Endothelial cell of hepatic sinusoid (primary cell): ENCODE measurements around the gene NCOA3.
"Not testable (repeated sequence)": the region's sequence is repeated elsewhere in the genome, so short reads cannot be mapped to it uniquely, and the experiment has no call there.

Experiments
- in situ Hi-C: cut with HindIII; loops from 2 replicates; pipeline ENCODE4 v1.10.0; 2017; ENCODE audit warnings: low sequenced_read_pairs

Gene NCOA3

DNA sequence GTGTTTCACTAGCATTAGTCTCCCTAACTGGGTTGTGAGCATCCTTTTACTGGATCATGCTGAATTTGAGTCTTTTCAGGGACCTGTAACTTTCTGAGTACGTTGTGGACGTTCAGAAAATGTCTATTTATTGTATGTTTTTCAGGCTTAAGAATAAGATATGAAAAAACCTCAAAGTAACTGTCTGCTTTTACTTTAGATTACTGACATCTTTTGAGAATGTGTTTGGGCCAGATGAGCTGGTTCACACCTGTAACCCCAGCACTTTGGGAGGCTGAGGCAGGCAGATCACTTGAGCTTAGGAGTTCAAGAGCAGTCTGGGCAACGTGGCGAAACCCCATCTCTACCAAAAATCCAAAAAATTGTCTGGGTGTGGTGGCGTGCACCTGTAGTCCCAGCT is 32.7 kb downstream of the NCOA3 start:
- in situ Hi-C loops = no loop called here

DNA sequence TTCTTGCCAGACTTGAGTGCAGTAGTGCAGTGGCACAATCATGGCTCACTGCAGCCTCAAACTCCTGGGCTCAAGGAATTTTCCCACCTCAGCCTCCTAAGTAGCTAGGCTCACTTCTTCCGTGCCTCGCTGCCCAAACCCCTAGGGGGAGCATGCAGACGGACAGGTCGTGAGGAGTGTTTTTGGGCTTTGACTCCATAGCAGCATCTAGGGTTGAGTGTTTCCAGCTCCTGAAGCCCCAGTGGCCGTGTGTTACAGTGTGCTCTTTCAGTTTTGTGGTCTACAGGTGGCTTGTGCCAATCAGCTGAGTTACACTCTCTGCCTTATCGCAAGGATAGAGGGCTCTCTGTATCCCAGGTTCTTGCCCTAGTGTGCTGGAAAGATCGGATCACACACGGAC is 33.4 kb downstream of the NCOA3 start:
- in situ Hi-C loops = no loop called here

DNA sequence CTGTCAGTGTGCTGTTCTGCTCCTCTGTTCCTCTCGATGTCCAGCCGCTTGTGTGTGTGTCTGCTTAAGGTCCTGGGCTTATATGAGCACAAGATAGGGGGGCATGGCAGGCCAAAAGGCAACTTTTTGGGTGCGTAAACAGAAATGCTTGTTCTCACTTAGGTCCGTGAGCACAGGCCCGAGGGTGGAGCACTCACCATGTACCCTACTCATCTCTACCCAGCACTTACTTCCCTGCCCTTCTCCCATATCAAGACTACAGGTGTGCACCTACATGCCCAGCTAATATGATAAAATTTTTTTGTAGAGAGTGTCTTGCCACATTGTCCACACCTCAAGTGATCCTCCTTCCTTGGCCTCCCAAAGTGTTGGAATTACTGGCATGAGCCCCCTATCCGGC is 34.3 kb downstream of the NCOA3 start:
- in situ Hi-C loops = no loop called here

DNA sequence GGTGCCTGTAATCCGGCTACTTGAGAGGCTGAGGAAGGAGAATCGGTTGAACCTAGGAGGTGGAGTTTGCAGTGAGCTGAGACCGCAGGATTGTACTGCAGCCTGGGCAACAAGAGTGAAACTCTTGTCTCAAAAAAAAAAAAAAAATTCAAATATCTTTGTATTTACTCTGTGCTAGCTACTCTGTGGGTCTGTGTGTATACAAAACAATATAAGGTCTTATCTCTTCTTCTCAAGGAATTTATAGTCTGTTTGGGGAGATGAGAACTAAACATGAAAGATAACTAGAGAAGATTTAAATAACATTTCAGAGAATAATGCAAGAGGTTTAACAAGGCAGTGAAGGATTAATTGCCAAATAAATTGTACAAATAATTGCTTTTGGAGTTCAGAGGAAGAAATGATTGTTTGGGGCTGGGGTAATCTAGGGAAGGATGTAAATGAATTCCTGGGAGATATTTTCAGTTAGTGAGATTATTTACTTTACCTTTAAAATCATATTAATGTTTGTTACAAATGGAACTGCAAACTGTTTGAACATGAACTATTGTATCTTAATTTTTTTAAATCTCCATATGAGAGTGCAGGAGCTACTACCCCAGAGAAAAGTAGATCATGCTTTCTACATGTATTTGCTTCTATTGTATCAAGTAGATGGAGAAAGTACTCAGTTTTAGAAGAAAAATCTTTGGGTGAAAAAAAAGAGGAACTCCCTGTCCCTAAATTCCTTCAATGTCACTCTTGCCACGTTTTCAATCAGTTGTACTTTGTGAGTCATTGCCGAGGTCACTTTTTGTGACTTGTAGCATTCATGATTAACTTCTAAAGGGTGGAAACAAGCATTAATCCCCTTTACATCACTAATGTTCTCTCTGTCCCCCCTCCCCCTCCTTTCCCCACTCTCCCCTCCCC is 39.0 kb downstream of the NCOA3 start:
- in situ Hi-C loops = no loop called here

DNA sequence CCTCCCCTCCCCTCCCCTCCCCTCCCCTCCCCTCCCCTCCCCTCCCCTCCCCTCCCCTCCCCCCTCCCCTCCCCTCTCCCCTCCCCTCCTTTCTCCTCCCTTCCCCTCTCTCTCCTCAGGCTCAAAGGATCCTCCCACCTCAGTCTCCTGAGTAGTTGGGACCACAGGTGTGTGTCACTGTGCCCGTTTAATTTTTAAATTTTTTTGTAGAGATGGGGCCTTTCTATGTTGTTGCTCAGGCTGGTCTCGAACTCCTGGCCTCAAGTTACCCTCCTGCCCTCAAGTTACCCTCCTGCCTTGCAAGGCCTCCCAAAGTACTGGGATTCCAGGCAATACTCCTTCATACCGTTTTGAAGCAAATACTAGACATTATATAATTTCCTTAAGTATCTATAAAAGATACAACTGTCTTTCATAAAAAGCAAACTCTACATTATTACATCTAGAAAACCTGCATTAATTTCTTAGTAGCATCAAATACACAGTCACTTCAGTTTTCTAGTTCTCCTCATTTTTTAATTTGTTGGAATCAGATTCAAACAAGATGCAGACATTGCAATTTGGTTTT is 39.8 kb downstream of the NCOA3 start:
- in situ Hi-C loops = no loop called here

DNA sequence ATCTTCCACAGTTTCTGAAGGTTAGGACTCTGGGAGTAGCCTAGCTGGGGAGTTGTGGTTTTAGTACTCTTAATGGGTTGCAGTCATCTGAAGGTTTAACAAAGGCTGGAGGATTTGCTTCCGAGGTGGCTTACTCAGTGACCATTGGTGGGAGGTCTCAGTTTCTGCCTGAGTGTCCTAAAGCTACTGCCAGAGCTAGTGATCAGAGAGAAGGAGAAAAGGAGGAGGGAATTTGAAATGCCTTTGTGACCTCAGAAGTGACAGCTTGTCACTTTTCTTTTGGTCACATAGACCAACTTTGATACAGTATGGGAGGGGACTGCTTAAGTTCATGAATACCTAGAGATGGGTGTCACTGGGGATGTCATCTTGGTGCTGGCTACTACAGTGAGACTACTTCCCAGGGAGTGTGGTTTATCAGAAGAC is 41.3 kb downstream of the NCOA3 start:
- in situ Hi-C loops = no loop called here

DNA sequence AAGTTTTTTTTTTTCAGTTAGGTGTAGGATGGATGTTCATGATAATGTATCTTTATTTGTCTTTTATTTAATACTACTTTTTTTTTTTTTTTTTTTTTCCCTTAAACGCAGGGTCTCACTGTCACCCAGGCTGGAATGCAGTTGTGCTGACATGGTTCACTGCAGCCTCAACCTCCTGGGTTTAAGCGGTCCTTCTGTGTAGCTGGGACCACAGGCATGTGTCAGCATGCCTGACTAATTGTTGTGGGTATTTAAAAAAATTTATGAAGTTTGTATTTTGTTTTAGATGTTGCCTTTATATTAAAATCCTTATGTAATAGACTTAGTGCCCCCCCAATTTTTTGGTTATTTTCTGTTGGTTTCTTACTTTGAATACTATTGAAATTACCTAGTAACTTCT is 42.6 kb downstream of the NCOA3 start:
- in situ Hi-C loops = no loop called here

DNA sequence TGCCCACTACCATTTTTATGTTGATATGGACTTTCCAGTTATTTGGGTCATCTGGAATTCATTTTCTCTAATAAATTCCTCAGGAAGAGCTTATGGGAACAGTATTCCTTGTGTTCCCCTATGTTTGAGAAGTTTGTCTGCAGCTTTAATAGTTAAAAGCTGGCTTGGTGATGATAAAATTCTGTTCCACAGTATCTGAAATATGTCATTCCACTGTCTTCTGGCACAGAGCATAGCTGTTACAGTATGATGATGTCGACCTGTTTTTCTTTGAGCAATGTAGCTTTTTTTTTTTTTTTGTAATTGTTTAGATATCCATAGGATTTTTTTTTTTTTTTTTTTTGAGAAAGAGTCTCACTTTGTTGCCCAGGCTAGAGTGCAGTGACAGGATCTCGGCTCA is 43.2 kb downstream of the NCOA3 start:
- in situ Hi-C loops = no loop called here

DNA sequence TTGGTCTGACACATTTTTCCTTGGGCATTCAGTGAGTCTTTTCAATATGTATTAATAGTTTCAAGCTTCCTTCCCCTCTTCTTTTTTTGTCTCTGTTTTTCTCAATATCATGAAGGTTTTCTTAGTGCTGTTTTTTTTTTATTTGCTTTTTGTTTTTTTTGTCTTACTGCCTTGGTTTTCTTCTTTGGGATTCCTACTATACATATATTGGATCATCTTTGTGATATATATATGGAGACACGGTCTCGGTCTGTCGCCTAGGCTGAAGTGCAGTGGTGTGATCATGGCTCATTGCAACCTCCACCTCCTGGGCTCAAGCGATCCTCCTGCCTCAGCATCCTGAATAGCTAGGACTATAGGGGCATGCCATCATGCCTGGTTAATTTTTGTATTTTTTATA is 43.8 kb downstream of the NCOA3 start:
- in situ Hi-C loops = no loop called here

DNA sequence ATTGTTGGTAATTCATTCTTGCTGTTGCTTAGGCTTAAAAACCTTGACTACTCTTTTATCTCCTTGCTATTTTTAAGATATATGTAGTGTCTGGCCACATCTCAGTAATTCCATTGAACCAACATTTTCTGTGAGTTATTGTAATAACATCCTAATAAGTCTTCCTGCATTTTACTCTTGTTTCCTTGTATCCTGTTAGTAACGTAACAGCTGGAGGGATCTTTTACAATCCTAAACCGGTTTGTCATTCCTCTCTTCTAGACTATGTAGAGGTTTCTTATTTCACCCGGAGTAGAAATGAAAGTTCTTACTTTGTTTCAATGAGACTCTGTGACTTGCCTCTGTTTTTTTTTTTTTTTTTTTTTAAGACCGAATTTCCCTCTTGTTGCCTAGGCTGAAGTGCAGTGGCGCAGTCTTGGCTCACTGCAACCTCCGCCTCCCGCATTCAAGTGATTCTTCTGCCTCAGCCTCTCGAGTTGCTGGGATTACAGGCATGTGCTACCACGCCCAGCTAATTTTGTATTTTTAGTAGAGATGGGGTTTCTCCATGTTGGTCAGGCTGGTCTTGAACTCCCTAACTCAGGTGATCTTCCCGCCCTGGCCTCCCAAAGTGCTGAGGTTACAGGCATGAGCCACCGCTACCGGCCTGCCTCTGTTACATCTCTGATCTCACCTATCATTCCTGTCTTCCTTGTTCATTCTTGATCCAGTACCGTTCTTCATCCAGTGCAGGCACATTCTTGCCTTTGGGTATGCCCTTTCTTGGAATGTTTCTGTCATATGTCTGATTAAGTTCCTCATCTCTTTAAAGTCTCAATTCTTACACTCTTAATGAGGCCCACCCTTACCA is 44.7 kb downstream of the NCOA3 start:
- in situ Hi-C loops = no loop called here

DNA sequence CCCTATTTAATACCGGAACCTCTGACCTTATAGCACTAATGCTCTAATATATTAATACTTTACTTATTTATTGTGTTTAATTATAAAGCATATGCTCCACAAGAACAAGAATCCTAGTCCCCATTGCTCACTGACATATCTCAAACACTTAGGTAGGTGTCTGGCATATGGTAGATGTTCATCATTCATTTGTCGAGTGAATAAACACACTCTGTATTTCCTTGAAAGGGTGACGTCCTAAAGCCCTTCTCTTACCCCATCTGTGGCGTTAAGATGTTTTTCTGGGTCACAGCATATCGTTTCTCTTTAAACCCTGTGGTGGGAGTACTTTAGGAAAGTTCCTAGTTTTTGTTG is 45.3 kb downstream of the NCOA3 start:
- in situ Hi-C loops = no loop called here

DNA sequence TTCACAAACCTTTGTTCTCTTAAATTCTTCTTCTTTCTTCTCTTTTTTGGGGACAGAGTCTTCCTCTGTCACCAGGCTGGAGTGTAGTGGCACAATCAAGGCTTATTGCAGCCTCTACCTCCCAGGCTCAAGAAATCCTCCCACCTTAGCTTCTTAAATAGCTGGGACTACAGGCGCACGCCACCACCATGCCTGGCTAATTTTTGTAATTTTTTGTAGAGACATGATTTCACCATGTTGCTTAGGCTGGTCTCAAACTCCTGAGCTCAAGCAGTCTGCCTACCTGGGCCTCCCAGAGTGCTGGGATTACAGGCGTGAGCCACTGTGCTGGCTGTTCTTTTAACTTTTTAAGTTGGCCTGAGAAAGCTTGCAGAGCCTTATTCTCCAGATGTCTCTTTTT is 48.0 kb downstream of the NCOA3 start:
- in situ Hi-C loops = no loop called here

DNA sequence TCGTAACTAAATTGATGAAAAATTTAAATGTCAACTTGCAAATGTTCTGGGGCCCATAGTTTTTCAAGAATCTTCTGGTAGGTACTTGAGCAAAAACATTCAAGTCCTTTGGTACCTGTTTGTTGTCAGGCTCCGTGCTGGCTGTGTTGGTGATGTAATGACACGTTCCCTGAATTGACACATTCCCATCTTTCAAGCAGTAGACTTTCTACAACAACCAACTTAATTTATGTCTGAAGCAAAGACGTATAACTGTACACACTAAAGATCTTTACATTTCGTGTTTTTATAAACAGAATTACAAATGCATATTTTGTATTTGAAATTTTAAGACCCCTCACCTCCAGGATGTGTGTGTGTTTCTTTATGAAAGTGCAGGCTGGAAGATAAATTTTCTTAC is 49.5 kb downstream of the NCOA3 start:
- in situ Hi-C loops = no loop called here

DNA sequence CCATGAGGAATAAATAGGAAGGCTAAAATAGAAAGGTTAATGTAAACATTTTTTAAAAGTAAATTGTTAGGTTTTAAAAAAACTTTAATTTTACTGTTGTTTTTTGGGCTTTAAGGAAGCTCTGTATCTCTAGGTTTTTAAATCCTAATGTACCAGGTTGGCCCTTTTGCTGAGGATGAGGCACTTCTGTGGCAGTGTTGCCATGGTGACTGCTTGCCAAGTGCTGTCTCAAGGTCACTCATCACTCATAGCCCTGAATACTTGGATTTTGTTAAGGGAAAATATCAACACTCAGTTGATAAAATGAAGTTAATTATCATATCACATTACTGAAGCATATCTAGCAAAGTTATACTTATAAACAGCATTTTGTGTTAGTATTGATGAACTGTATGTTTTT is 50.2 kb downstream of the NCOA3 start:
- in situ Hi-C loops = no loop called here

DNA sequence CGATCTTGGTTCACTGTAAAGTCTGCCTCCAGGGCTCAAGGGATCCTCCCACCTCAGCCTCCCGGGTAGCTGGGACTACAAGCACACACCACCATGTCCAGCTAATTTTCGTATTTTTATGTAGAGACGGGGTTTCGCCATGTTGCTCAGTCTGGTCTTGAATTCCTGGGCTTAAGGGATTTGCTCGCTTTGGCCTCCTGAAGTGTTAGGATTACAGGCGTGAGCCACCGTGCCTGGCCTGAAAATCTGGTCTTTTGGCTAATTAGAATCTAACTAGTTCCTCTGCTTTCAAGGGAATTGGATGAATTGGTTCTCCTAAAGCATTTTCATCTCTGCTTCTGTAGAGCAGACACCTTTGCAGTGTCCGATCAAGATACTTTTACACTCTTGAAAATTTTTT is 51.3 kb downstream of the NCOA3 start:
- in situ Hi-C loops = no loop called here

DNA sequence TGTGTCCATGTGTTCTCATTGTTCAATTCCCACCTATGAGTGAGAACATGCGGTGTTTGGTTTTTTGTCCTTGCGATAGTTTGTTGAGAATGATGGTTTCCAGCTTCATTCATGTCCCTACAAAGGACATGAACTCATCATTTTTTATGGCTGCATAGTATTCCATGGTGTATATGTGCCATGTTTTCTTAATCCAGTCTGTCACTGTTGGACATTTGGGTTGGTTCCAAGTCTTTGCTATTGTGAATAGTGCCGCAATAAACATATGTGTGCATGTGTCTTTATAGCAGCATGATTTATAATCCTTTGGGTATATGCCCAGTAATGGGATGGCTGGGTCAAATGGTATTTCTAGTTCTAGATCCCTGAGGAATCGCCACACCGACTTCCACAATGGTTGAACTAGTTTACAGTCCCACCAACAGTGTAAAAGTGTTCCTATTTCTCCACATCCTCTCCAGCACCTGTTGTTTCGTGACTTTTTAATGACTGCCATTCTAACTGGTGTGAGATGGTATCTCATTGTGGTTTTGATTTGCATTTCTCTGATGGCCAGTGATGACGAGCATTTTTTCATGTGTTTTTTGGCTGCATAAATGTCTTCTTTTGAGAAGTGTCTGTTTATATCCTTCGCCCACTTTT is 52.0 kb downstream of the NCOA3 start:
- in situ Hi-C loops = not testable (repeated sequence)

DNA sequence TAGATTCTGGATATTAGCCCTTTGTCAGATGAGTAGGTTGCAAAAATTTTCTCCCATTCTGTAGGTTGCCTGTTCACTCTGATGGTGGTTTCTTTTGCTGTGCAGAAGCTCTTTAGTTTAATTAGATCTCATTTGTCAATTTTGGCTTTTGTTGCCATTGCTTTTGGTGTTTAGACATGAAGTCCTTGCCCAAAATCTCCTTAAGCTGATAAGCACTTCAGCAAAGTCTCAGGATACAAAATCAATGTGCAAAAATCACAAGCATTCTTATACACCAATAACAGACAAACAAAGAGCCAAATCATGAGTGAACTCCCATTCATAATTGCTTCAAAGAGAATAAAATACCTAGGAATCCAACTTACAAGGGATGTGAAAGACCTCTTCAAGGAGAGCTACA is 52.6 kb downstream of the NCOA3 start:
- in situ Hi-C loops = not testable (repeated sequence)

DNA sequence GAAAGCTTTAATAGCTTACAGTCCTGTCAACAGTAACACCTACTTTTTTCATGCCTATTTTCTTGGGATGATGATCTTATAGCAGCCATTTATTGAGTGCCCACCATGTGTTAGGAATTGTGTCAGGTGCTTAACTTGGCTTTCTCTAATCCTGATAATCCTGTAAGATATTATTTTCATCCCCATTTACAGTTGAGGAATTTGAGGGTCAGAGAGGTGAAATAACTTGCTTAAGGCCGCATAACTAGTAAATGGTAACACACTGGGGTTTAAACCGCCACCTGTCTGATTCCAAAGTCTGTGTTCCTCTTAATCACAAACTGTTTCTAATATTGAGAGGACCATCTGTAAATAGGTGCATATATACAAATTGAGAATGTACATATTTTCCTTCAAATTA is 55.5 kb downstream of the NCOA3 start:
- in situ Hi-C loops = loop anchor here (5.0 kb wide), 1 partner anchor 55 kb away; the partner anchor contains the start of gene NCOA3

DNA sequence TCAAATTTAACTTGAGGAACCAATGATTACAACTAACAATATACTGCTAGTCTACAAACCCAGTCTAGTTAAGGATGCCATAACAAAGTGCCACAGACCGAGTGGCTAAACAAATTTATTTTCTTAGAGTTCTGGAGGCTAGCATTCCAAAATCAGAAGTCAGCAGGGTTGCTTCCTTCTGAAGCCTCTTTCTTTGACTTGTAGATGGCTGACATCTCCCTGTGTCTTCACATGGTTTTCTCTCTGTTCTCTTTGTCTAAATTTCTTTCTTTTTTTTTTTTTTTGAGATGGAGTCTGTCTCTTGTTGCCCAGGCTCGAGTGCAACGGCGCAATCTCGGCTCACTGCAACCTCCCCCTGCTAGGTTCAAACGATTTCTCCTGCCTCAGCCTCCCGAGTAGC is 56.1 kb downstream of the NCOA3 start:
- in situ Hi-C loops = loop anchor here (5.0 kb wide), 1 partner anchor 55 kb away; the partner anchor contains the start of gene NCOA3

DNA sequence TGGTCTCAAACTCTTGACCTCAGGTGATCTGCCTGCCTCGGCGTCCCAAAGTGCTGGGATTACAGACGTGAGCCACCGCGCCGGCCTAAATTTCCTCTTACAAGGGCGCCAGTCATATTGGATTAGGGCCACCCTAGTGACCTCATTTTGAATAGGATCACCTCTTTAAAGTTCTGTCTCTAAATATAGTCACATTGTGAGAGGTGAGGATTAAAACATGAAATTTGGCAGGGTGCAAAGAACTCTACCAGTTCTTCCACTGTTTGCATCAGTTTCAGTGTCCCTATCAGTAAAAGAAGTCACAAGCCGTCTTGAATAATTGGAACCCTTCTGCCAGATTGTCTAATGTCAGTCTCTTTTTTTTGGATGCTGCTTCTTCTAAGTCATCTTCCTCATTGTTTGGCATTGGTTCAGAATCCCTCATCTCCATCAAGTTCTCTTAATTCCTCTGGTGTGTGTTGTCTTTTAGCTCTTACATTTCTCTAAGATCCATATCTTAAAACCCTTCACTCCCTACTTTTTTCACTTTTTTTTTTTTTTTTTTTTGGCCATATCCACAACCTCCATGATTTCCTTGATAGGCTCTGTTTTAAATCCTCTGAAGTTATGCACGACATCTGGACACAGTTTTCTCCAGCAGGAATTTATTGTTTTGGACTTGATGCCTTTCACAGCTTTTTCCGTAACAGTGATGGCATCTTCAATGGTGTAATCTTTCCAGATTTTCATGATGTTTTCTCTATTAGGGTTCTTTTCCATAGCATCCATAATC is 56.8 kb downstream of the NCOA3 start:
- in situ Hi-C loops = loop anchor here (5.0 kb wide), 1 partner anchor 56 kb away; the partner anchor contains the start of gene NCOA3
